DMS79 (cell line): ENCODE measurements around the gene TCL1A.
"Not testable (repeated sequence)": the region's sequence is repeated elsewhere in the genome, so short reads cannot be mapped to it uniquely, and the experiment has no call there.

Source experiments
- DNase-seq: peaks from one replicate; lab custom pipeline; 2025; lab: John Stamatoyannopoulos, UW

TCL1A gene

DNA sequence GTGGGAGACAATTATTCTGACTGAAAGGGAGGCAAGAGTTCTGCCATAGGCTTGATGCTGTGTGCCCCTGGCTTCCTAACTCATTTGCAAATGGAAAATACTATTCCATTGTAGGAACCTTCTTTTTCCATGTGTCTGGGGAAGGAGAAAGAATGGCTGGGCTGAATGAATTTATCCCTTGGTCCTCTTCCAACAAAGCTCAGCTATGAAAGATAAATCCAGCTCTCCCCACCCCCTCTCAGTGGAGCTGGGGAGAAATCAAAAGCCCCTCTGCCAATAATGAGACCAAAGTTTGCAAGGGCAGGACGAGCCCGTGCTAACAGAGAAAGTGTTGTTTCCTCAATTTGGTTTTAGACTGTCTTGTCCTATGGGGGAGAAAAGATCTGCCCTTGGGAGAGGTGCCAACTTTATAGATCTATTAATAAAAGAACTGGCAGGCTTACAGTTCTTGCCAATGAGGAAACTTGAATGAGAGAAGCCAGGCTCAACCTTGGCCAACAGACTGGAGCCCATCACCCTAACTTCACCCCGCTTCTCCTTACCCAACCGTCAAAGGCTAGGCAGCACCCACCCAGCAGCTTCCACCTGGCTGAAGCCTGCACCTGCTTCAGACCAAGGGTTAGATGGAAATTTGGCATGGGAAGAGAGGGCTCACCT, 36.6 kb downstream of the TCL1A start:
- DNase-seq: no peak

DNA sequence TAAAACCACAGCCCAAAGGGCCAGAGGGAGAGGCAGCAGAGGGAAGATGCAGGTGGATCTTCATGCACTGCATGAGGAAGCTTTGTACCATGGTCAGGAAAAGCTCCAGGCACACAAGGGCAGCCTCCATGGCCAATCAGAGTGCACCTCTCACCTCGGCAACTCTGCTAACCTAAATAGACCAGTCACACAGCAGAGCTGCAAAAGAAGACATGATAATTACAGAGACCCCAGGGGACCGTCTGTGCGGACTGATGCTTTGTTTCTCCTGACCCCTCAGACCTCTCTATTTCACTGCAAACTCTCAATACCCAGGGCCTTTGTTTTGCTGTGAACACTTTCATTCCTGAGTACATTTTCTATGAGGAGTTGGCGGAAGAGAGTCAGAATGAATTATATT, 38.4 kb downstream of the TCL1A start:
- no peak for DNase-seq

DNA sequence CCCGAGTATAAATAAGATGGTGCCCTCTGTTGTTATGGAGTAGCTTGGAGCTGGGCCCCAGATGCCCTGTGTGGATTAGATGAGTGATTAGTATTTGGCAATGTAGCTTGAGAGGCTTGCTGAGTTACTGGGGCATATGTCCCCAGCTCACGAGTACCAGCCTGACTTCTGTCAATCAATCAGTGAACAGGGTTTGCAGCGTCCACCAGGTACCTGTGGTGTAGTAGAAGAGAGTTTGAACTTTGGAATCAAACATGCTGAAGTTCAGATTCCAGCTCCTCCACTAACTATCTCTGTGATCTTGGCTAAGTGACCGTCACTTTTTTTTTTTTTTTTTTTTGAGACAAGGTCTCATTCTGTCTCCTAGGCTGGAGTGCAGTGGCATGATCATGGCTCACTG, 39.3 kb downstream of the TCL1A start:
- no peak for DNase-seq

DNA sequence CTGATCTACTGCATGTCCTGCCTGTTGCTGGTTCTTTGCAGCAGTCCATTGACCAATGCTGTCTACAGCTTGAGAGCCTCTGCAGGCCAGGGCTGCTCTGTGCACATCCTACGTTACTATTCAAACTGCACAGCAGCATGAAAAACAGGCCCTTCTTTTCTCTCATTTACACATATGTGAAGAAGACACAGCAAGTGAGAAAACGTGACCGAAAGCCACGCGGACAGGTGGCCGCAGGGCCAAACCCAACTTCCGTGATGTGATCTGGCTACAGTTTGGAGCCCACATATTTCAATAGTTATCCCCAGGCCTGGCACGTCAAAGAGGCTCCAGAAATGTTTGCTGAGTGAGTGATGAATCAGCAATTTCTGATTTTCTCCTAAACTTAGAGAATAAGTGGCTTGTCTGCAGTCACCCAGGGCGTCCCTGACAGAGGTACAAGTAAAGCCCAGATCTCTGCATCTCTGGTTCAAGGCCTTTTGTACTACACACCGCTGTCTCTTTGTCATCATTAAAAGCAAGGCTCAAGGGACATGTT, 45.6 kb downstream of the TCL1A start:
- DNase-seq: no peak

- DNase-seq: peak; percentile 36
Measured at GRCh38 chr14:95667249-95667693, 46.7 kb downstream of the TCL1A start.

DNA sequence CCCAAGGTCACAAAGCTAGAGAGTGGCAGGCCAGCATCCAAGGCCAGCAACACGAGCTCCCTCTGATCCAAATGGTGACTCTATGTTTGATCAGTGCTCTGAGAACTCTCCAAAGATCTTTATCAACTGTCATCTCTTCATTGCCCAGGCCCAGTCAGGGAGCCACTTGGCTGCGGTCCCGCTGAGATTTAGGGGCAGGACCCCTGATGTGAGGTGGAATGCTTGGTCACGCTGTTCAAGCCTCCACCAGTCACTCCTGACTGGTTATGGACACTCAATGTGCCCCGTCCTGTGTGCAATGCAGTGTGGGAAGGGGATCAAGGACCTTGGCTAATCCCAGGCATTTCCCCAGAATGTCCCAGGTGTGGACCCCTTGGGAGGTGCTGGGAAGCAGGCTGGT, 47.5 kb downstream of the TCL1A start:
- DNase-seq: no peak

DNA sequence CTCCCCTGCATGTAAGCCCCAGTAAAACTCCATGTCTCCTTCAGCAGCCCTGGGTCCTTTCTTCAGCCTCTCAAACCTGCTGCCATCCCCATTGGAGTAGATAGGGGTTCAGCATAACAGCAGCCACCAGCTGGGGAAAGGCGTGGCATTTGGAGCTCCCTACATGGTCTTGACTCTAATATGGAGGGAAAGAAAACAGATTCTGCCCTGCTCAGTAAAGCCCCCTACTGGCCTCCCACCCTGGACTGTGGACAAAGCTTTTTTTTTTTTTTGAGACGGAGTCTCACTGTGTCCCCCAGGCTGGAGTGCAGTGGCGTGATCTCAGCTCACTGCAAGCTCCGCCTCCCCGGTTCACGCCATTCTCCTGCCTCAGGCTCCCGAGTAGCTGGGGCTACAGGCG, 48.4 kb downstream of the TCL1A start:
- not testable (repeated sequence) for DNase-seq

DNA sequence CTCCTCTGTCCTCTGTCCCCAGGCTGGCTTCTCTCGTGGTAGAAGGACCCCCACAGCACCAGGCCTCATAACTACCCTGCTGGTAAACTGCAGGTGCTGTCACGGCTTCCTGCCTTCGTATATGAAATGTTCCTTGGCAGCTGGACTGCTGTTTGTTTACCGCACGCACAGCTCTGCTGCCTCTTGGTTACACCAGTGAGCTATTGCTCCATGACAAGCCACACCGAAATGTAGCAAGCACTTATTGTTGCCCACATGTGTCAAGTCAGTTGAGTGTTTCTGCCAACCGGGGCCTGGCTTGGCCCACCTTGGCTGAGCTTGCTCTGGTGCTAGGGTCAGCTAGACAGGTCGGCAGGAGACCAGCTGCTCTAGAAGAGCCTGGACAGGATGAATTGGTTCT, 49.4 kb downstream of the TCL1A start:
- DNase-seq: peak; percentile 84

DNA sequence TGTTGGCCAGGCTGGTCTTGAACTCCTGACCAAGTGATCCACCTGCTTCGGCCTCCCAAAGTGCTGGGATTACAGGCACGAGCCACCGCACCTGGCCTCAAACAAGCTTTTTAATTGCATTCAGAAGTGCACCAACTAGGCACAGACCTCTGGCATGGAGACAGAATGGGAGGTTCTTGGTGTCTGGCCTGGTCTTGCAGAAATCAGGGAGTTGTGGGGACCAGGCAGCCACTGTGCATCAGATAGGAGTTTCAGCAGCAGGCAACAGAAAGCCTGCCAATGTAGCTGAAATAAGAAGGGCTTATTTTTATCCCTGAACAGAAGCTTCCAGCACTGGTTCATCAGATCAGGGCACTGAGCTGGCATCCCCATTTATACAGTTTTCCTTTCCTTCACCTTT, 49.9 kb downstream of the TCL1A start:
- DNase-seq: peak; percentile 60

DNA sequence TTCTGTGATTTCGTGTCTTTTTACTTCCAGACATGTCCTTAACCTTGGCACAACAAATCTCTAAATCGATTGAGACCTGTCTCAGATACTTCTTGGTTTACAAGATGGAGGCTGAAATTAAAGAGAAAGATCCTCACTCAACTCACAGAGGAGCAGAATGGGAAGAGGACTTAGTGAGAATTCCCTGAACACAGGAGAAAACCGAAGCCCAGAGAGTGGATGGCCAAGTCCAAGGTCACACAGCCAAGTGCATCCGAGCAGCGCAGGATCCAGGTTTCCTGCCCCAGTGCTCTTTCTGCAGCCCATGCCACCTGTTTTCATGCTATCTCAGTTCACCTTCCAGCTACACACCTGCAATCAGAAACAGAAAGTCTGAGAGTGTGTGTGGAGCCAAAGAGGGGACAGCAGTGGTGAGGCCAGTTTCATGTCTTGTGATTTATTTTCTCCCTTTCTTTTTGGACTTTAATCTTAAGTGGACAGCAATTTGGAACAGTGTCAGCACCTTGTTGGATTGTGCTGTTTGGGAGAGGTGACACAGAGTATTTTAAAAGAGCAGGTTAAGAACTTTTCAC, 50.6 kb downstream of the TCL1A start:
- DNase-seq: no peak

- DNase-seq: no peak
Measured at GRCh38 chr14:95662376-95663186, 51.3 kb downstream of the TCL1A start.

GRCh38 chr14:95660651-95661515, 53.0 kb downstream of the TCL1A start:
- no peak for DNase-seq

DNA sequence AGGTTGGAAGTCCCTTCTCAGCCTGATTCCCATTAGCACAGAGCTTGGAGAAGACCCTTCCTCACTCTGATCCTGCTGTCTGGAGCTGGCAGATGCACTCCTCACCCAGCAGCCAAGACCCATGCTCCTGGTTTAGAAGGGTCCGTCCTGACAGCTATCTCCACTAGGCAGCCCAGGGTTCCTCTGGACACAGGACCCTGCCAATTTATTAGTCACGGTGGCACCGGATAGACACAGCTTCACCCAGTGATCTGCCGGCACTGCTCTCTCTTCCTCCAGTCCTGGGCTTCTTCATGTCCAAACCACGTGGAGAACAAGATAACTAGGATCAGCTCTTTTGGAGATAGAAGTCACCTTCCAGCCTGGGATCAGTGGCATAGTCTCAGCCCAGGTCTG, 53.9 kb downstream of the TCL1A start:
- DNase-seq: no peak
